Esophagus muscularis mucosa (tissue), 3 donors: ENCODE measurements around the gene CTNNA3.

Experiments
- POLR2A ChIP-seq: fragments of 450-650 bp; IDR thresholded peaks from one replicate; pipeline ENCODE4 v1.6.1; 2017; ENCODE audit warnings: antibody characterized with exemption, moderate library complexity, mild to moderate bottlenecking, low read depth
- TF ChIP-seq, protein P1 (sequence below), 3 experiments: fragments of 200-600 bp in 2 of 3; fragments of 450-650 bp in 1 of 3; sonication (generic) in 2 of 3; IDR thresholded peaks; one replicate each; pipeline ENCODE4 v1.5.1; 2017 to 2019; ENCODE audit warnings: antibody characterized with exemption in 3 of 3, mild to moderate bottlenecking in 2 of 3, moderate library complexity in 1 of 3

DNA sequence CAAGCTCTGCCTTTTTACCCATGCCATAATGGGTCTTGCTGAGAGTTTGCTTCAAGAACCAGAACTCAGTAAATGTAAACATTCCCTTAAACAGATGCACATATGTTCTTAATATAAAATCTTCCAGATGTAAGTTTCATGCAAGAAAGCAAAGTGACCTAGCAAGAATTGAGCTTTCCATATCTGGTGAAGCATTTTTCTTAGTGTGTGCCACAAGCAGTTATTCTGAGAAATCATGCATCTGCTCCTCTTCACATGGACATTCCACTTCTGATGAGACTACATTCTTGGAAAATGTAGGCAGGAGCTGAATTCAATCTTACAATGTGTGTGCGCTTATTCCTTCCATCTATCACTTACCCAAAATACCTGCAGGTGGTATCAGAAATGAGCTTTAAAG lies 997.9 kb downstream of the CTNNA3 start:
- TF ChIP-seq POLR2A = no peak
- TF ChIP-seq, protein P1, sequence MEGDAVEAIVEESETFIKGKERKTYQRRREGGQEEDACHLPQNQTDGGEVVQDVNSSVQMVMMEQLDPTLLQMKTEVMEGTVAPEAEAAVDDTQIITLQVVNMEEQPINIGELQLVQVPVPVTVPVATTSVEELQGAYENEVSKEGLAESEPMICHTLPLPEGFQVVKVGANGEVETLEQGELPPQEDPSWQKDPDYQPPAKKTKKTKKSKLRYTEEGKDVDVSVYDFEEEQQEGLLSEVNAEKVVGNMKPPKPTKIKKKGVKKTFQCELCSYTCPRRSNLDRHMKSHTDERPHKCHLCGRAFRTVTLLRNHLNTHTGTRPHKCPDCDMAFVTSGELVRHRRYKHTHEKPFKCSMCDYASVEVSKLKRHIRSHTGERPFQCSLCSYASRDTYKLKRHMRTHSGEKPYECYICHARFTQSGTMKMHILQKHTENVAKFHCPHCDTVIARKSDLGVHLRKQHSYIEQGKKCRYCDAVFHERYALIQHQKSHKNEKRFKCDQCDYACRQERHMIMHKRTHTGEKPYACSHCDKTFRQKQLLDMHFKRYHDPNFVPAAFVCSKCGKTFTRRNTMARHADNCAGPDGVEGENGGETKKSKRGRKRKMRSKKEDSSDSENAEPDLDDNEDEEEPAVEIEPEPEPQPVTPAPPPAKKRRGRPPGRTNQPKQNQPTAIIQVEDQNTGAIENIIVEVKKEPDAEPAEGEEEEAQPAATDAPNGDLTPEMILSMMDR (IDR thresholded peaks at IDR 0.05) = no peak
